ENCODE results near the gene GAPT.

GAPT gene

DNA sequence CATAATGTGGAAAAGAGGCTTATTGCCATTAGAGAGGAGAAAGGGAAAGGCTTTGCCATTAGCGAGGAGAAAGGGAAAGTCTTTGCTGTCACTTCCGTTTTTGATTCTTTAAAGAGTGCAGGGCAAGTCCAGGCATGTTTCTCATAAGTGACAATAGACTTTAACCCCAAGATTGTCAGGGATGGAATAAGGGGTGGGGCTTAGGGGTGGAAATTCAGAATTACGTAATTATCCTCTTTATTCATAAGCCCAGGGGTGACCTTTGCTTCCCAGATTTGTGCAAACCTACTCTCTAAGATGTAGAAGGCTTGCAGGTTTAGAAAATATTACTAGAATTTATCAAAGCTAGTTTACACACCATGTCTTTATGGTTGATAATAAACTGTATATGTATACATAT lies 29.1 kb upstream of the GAPT start:
- no peak for DNase-seq

DNA sequence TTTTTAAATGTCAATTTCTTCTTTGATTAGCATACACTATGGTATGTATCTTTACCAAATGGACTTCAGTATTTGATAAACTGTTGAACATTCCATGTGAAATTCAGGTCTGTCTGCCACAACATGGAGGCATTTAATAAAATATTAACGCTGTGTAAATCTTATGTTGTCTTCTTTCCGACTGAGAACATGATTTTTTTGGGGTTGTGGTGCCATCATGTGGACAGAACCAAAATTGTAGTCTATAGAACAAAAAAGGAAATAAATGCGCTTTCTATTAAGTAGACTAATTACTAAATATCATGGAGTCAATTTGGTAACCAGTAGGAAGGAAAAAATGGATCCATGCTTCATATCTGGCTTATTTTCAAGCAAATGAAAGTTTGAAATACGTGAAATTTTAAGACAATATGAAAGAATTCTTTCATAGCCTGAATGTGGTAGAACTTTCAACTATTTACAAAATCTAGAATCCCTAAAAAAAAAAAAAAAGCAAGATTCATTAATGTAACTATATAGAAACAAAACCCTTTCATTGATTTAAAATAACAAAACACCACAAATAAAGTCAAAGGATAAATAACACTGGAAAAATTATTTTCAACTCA lies 28.5 kb upstream of the GAPT start:
- DNase-seq = peak; percentile 14

DNA sequence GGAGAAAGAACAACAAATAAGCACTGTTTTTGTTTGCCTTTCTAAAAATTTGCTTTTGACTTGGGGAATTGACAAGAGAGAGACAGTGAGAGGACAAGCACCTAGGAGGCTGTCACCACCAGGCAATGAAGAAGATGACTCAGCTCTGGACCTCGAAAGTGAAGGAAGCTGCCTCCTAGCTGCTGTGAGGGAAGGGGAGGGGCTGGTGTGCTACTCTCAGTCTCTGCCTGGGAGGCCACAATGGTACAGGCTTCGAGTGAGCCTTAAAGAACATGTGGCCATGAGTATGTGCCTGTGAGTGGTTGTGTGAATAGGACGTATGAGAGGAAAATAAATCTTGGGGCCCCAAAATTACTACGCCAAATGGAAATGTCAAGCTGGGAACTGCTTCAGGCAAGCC lies 24.3 kb upstream of the GAPT start:
- DNase-seq = no peak

DNA sequence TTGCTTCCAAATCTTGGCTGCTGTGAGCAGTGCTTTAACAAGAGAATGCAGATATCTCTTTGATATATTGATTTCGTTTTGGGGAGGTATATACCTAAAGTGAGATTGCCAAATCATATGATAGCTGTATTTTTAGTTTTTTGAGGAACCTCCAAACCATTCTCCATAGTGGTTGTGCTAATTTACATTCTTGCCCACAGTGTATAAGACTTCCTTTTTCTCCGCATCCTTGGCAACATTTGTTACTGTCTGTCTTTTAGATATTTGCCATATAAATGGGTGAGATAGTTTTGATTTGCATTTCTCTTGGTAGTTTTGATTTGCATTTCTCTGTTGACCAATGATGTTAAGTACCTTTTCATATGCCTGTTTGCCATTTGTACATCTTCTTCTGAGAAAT lies 21.3 kb upstream of the GAPT start:
- no peak for DNase-seq

DNA sequence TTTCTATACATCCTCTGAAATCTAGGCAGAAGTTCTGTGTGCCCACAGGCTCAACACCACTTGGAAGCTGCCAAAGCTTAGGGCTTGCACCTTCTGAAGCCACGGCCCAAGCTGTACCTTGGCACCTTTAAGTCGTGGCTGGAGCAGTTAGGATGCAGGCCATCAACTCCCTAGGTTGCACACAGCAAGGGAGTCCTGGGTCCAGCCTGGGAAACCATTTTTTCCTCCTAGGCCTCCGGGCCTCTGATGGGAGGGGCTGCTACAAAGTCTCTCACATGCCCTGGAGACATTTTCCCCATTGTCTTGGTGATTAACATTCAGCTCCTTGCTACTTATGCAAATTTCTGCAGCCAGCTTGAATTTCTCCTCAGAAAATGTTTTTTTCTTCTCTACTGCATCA lies 15.8 kb upstream of the GAPT start:
- no peak for DNase-seq

DNA sequence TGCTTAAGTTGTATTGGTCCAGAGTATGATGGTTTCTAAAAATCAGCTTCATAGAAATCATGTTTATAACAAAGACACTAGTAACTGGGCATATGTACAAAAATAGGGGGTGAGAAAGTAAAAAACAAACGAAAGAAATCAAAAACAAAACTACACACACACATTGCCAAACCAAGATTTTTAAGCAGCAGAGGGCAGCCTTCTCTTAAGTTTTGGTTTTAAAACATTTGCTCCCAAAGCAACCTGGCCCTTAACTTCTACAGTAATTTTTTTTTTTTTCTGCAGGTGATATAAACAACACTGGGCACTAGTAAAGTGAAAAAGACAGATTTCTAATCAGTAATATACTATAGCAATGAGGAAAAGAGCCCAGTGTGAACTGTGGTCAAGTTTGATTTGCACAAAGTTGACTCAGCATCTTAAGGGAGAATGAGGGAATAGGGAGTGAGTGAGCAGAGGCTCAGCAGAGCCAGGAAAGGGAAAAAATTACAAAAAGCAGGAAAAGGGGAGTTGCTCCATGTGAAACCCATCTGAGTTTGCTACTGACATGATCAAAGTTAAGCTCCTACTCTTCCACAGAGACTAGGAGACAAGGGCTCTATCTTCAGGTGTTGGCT lies 13.4 kb upstream of the GAPT start:
- no peak for DNase-seq

DNA sequence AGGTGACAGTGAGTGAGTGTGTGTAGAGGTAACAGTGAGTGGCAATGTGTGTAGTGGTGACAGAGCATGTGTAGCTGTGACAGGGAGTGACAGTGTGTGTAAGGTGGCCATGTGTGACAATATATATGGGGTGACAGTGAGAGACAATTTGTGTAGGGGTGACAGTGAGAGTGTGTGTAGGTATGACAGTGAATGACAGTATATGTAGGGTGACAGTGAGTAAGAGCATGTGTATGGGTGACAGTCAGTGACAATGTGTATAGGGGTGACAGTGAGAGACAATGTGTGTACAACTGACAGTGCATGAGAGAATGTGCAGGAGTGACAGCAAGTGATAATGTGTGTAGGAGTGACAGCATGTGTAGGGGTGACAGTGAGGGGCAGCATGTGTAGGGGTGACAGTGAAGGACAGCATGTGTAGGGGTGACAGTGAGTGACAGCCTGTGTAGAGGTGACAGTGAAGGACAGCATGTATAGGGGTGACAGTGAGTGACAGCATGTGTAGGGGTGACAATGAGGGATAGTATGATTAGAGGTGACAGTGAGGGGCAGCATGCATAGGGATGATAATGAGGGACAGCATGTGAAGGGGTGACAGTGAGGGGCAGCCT lies 10.1 kb upstream of the GAPT start:
- DNase-seq = no peak

DNA sequence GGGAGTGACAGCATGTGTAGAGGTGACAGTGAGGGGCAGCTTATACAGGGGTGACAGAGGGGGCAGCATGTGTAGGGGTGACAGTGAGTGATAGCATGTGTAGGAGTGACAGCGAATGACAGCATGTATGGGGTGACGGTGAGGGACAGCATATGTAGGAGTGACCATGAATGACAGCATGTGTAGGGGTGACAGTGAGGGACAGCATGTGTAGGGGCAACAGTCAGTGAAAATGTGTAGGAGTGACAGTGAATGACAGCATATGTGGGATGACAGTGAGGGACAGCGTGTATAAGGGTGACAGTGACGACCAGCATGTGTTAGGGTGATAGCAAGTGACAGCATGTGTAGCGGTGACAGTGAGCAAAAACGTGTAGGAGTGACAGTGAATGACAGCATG lies 9.4 kb upstream of the GAPT start:
- no peak for DNase-seq

DNA sequence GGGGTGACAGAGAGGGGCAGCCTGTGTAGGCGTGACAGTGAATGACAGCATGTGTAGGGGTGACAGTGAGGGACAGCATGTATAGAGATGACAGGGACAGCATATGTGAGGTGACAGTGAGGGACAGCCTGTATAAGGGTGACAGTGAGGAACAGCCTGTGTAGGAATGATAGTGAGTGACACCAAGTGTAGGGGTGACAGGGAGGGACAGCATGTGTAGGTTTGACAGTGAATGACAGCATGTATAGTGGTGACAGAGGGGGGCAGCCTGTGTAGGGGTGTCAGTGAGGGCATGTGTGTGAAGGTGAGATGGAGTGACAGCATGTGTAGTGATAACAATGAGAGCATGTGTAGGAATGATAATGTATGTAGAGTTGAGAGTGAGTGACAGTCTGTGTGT lies 8.7 kb upstream of the GAPT start:
- no peak for DNase-seq

DNA sequence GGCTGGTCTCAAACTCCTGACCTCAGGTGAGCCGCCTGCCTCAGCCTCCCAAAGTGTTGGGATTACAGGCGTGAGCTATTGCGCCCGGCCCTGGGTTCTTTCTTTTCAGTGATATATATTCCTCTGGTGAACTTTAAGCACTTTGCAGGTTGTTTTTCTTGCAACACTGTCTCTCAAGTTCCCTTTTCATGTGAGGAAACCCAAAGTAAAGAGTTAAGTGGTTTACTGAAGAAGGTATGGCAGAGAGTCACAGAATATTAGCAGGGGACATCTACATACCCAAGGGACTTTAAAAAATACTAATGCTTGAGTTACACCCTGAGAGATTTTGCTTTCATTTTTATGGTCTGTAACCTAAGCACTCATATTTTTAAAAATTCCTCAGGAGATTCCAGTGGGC lies 6.7 kb upstream of the GAPT start:
- no peak for DNase-seq

DNA sequence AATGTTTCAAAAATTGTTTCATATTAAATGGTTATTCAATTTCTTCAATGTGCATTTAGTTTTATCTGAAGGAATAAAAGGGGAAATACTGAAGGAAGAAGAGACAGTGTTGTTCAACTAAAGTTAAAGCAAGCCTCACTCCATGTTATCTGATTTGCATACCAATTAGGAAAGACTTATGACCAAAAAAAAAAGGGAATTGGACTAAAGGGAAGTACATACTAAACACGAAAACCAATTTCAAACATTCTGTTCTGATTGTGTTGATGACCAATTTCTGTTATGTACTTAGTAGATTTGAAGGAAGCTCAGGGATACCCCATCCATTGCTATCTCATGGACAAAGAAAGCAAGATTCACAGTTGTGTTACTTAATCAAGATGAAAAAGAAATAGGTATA lies 4.9 kb upstream of the GAPT start:
- no peak for DNase-seq

DNA sequence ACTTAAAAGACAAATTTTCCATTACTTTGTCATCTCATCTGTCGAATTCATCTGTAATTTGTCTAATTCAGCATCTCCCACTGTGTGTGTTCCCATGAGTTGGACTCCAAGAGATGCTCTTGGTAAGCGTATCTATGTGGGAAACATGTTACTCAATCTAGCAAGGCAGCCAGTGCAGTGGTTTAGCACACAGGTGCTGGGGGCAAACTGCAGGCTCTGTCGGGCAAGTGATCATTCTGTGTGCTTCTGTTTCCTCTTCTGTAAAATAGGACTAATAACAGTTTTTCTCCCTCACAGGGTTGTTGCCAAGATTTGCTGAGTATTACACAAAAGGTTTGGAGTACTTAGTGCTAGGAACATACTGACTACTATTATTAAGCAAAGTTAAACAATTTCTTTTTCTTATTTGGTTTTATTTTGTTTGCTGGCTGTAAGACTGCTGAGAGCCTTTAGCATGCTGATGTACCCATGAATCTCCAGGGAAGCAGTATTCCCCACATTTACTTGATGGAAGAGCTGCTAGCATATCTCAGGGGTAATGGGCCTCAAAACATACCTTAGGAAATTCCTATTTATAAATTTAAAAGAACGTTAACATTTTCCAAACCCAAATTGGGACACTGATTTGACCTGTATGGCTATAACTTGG lies 709 bp upstream of the GAPT start:
- DNase-seq = no peak

DNA sequence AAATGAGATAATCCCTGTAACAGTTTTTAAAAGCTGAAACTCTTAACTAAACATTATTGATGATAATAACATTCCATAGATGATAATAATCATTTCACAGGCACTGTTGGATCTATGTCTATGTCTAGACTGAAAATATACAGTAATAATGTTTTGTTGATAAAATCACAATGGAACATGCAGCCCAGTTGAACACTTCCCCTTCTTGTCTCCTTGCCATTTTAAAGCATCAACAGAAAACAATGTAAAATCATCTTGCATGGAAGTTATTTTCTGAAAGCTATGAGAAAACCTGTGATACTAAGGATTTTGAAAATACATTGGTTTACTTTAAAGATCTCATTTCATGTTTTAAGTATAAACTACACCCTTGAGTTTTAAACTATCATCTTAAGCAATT lies 1.9 kb downstream of the GAPT start:
- no peak for DNase-seq

DNA sequence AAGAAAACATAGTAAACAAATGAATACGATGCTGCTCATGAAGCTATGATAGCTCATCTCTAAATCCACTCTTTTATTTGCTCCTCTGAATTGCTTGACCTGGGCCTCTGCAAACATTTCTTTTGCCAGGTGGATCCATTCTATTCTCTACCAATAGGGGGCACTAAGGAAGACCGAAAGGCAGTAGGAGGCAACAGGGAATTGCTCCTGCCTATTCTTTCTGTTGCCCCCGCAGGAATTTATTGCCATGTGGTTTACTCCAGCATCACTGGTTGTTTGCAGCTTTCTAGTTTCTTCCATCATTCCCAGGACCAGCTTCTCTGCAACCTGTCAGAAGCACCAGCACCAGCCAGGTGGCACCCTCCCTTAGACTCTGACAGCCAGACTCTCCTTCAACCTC lies 5.3 kb downstream of the GAPT start:
- no peak for DNase-seq

DNA sequence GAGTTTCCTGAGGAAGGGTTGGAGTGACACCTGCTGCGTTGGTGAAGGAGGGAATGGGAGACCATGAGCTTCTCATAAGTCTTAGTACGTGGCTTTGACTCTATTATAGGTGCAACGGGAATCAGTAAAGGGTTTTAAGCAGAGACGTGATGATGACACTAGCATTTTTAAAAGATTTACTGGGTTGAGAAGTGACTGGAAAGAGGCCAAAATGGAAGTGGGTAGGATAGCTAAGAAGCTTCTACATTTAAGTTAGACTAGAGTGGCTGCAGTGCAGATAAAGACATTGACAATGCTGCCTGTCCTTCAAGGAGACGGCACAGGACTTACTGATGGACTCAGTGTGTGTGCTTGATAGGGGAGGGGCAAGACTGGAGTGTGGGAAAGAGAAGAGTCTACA lies 6.2 kb downstream of the GAPT start:
- DNase-seq = no peak

DNA sequence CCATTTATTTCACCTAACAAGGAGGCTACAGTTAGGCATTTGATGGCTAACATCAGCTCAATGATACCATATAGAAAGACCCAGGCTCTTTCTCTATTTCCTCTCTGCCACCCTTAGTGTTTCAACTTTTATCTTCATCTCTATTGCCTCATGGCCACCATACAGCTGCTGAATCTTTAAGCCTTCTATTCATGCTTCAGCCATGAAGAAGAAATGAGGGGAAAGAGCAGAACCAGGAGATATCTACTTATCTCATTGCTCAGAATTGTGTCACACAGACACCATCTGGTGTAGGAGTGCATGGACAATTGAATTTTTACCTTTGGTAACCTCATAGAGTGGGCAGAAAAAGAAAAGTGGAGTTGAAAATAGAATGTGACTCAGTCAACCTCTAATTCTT lies 6.7 kb downstream of the GAPT start:
- no peak for DNase-seq

DNA sequence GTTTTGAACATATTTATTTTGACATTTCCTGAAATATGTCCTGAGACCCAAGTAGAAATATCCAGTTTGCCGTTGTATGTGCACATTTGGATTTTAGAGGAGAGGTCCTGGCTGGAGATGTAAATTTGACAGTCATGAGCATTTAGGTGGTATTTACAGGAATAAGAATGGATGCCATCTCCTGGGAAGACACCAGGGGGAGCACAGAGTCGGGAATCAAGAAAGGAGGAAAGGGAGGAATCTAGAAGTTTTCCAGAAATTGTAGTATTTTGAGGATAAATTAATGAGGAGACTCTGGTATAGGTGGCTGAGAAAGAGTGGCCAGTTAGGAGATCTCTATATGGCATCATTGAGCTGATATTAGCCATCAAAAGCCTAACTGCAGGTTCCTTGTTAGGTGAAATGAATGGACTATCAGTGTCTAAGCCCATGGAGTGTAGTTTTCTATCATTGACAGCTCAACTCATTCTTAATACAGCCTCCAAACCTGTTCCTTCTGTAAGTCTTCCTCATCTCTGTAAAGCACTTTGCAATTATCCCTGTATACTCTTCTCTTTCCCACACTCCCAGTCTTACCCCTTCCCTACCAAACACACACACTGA lies 7.2 kb downstream of the GAPT start:
- DNase-seq = no peak

DNA sequence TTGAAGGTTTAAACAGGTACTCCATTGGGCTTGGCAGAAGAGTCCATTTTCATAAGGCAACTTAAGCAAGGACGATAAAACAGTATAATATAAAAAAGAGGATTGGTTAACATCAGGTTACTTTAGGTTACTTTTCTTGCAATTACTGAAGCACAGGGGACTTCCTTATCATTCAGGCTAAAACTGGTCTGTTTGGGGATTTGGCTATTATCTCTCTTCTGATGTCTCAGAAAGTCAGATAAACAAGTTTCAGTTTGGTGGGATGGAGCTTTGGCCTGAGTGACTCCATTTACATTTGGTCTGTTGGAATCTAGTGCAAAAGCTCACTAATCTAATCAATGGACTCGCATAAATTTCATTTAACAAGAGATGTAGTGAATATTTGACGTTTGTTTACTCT lies 8.0 kb downstream of the GAPT start:
- no peak for DNase-seq

DNA sequence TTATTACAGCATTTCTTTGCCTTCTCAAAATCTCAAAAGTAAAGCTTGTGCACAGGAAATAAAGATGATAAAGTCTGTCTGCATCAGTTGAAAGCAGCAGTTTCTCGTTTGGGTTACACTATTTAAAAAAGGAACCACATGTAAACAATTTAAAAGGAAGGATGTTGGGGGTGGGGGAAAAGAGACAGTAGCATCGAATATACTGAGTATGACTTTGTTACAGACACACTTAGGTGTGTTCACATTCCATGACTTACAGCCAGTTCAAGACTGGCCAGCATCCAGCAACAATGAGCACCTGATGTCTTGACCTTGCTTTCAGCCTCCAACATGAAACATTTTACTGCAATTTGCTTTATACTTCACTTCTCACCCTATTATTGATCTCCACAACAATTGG lies 8.7 kb downstream of the GAPT start:
- DNase-seq = no peak

DNA sequence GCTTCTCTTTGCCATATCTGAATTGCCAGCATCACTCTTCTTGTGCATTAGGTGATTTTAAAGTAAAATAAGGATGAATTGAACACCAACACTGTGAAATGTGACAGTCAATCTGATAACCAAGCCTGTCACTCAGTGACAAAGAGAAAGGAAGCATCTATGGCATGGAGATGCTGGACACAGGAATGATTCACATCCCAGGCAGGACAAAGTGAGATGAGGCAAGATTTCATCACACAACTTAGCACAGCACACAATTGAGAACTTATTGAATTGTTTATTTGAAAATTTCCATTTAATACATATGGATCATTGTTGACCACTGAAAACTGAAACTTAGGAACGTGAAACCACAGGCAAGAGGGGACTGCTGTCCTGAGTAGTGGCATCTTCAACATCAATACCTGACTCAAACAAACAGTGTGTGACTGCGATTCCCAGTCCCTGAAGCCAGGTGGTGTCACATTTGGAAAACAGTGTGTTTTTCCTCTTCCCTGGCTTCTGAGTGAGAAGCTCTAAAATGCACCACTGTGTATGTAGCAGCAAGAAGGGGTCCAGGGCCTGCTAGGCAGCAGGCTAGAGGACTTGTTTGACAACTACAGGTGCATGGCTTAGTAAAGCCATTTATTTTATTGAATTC lies 10.7 kb downstream of the GAPT start:
- DNase-seq = no peak

DNA sequence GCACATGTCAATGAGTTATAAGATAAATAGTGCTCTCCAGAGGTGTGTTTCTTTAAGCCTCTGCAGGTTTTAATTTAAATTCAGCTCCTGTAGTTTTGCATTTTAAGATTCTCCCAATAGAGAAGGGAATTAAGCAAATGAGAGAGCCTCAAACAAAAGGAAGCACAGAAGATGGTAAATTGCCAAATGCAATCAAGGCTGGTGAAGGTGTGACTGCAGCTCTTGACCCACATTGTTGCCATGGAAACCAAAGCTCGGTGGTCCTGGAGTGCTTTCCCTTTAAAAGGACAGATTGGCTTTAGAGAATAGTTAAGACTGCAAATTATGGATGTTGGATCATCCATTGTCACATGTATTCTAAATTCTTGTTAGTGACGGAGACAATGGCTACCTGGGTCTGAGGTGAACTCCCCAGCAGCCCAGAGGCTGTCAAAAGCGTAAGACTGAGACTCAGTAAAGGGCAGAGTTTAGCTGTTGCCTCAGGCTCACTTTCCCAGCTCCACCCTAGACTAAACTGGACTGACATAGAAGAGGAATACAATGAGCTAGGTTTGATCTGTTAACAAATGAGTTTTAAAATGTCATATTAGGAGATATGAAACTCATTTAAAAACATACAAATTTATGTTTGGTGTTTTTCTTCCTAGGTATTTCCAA lies 12.3 kb downstream of the GAPT start:
- DNase-seq = no peak

DNA sequence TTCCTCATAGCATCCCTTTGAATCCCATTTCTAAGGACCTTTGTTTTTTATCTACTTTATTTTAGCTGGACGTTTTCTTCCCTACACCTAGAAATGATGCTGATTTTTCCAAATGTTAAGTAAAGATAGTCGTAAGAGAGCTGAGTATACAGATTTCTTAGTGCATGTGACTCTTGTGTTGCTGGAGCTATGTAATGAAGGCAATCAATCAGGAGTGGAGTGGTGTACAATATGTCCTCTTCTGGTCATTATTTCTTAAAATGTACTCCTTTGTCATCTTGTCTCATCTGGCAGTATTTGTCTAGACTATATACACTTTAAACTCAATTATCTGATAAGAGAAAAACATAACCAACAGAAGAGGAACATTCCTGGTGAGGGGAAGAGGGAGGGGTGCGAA lies 13.5 kb downstream of the GAPT start:
- DNase-seq = no peak

DNA sequence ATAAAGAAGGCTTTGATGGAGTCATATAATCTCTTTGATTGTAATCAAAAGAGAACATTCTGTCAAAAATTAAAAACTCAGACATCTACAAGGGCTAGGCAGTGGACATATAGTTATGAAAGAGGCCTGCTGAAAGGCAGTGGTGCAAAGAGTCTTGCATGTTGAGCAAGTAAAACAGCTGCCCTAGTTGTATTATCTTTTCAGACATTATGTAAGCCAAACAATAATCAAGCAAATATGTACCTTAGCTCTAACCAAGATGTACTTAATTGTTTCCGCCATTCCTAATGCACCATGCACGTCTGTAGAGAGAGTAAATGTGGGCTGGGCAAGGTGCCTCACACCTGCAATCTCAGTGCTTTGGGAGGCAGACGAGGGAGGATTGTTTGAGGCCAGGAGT lies 14.3 kb downstream of the GAPT start:
- no peak for DNase-seq
